ENCODE data around the gene GLT6D1.

GLT6D1 gene

DNA sequence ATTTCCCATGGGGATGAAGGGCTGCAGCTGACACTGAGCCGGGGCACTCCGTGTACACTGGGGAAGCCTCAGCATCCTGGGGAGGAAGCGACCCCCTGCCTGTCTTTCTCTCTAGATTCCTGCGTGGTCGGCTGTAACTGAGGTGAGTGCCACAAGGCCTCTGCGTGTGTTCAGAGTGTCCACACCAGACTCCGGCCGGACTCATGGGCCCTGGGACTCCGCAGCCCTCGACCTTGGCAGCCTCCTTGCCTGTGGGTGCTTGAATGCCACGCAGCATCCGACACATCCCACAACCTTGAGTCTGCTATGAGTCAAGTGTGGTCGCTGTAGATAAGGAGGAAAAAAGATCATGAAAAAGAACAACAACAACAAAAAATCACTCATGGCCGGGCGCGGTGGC is 54.4 kb downstream of the GLT6D1 start:
- DNase-seq (ENCODE audit: low spot score), result no peak
- FAIRE-seq, result no peak

GRCh38 chr9:135584371-135584770 is 55.0 kb downstream of the GLT6D1 start:
- no peak for FAIRE-seq
- DNase-seq (ENCODE audit: low spot score), result no peak

DNA sequence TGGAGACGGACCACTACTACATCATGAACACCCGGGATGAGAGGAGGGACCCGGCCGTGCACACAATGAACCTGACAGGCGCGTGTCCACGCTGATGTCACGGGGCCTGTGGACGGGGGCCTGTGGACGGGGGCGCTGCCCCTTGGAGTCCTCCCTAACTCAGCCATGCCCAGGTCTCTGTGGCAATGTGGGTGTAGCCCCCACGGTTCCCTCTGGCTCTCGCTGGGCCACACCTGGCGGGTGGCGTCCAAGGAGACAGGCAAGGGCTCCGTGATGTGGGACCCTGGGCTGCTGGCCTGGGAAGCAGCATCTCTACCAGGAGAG is 55.7 kb downstream of the GLT6D1 start:
- FAIRE-seq (no peak), DNase-seq (ENCODE audit: low spot score) (no peak)

- DNase-seq (ENCODE audit: low spot score) (no peak), FAIRE-seq (no peak)
These were observed 56.2 kb downstream of the GLT6D1 start for GRCh38 chr9:135582966-135583687.

DNA sequence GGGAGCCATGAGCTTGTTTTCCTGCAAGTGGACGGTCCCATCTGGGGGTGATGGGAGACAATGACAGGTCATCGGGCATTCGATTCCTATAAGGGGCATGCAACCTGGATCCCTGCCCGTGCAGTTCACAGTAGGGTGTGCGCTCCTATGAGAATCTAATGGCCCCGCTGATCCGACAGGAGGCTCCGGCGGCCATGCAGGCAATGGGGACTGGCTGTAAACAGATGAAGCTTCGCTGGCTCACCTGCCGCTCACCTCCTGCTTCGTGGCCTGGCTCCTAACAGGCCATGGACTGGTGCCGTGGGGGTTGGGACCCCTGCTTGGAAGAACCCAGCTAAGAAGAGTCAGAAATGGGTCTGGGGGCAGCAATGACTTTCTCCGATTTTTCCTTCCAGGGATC is 56.8 kb downstream of the GLT6D1 start:
- DNase-seq (ENCODE audit: low spot score) (no peak), FAIRE-seq (no peak)

DNA sequence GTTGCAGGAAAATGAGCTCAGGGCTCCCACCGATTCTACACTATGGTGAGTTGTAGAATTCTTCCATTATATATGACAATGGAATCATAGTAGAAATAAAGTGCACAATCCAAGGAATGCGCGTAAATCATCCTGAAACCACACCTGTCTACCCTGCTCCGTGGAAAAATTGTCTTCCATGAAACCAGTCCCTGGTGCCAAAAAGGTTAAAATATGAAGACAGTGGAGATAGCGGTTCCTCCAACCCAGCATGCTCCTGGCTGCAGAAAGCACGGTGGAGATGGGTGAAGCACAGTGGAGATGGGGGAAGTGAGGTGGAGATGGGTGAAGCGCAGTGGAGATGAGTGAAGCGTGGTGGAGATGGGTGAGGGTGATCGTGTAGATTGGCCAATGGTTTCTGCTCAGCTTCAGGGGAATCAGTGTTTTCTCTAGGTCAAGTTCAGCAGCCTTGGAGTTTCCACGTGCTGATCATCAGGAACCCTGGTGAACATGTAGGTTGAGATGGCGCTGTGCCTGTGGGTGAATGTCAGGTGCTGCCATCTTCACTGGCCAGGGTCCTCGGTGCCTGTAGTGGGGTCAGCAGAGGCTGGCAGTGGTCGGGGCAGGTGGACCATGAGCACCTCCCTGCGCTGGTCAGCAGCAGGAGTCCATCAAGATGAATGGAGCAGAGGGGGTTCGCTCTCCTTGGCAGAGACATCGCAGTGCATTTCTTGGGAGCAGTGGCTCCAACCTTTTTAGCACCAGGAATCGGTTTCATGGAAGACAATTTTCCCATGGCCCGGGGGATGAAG is 57.5 kb downstream of the GLT6D1 start:
- FAIRE-seq (no peak), DNase-seq (ENCODE audit: low spot score) (no peak)

DNA sequence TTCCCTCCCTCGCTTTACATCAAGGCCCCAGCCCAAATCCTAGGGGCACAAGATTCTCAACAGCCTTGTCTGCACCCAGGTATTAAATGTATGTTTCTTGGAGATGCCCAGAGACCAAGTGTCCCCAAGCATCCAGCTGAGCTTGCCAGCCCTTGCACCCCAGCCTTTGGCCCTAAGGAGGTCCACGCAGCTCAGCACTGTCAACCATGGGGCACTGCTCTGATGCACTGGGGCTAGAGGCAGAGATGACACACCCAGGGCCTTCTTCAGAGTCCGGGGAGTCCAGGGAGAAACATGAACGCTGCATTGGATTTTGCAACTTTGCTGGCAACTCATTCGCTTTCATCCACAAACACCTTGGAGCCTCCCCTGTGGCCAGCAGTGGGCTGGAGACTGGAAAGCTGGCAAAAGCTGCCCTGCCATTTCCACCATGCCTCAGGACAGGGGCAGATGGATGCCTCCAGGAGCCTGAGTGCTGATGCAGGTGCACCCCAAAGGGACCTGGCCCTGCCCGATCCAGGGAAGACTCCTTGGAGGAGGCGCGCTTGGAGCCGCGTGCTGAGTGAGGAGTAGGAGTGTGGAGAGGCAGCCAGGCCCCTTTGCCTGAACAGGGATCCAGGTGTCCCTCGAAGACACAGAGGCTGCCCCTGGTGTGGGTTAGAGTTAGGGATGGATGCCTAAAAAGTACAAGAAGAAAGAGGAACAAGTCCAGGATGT is 58.5 kb downstream of the GLT6D1 start:
- FAIRE-seq (no peak), DNase-seq (ENCODE audit: low spot score) (no peak)

DNA sequence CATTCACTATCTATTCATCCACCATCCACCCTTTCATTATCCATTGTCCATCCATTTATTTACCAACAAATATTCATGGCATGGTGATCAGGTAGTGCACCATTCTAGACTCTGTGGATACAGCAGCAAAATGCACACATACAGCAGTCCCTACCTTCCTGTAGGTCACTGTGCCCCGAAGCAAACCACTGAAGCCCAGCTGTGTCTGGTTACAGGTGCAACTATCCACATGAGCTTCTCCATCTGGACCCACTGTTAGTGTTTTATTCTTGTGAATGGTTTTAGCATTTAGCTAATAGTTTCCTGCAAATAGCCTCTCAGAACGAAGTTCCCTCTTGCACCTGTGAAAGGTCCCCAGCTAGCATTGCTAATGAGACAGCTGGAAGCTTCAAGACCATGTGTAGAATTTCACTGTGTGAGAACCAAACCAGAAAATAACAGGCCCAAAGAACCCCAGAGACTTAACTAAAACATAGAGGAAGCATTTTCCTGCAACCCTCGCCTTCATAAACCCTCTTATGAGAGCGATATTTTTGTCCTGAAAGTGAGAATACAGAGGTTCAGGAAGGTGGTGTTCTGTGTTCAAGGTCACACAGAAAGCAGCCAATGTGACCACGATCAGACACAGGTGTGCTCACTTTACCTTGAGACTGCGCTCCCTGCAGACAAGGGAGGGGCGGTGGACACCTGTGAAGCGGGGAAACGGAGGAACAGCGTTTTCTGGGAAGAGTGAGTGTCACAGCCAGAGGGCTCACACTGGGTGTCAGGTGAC is 59.3 kb downstream of the GLT6D1 start:
- DNase-seq (ENCODE audit: low spot score) (no peak), FAIRE-seq (no peak)

- FAIRE-seq, result no peak
- DNase-seq (ENCODE audit: low spot score), result no peak
These were observed 60.0 kb downstream of the GLT6D1 start for GRCh38 chr9:135579356-135579755.

DNA sequence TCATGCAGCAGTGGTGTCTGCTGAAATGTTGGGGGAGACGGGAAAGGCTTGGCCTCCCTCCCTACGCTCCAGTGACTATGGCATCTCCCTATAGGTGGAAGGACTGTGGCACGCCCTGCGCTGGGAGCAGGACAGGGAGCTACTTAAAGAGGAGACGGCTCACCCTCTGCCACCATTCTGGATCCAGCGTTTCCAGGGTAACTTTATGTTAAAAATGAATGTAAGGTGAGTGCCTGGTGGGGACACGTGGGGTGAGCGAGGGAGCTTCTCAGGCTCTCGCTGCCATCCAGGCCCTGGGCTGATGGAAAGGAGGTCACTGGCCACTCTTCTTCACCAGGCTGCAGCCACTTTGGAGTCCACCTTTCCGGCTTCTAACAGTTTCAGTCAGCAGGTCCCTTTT is 62.1 kb downstream of the GLT6D1 start:
- DNase-seq (ENCODE audit: low spot score), result no peak
- no peak for FAIRE-seq

- FAIRE-seq, result no peak
- DNase-seq (ENCODE audit: low spot score), result no peak
These were observed 63.2 kb downstream of the GLT6D1 start for GRCh38 chr9:135575995-135576631.

- no peak for FAIRE-seq
These were observed 64.4 kb downstream of the GLT6D1 start for GRCh38 chr9:135574943-135575342.

GRCh38 chr9:135574331-135574730 is 65.0 kb downstream of the GLT6D1 start:
- FAIRE-seq (no peak), DNase-seq (ENCODE audit: low spot score) (no peak)

More at GRCh38 chr9:135574943-135575342, 64.4 kb downstream of the GLT6D1 start:
- DNase-seq (ENCODE audit: low spot score), result no peak
